HT-29 (cell line): Measurements from ENCODE around the gene INTS1. TPM values are rescaled to one million over a fixed set of nuclear protein-coding genes. Genes with fewer than 3 reads are reported as not detected.
"Not testable (repeated sequence)": the region's sequence is repeated elsewhere in the genome, so short reads cannot be mapped to it uniquely, and the experiment has no call there.

Source experiments
- DNase-seq: peaks from one replicate; pipeline ENCODE4 v3.0.0-alpha.2; 2015; ENCODE audit warnings: low spot score
- total RNA-seq: library from RNA; depleted of rRNA; stranded (reverse); fragments of >200 nt; shearing (Covaris generic); gene quantifications from 2 replicates; pipeline ENCODE4 v1.2.3, GENCODE V29; 2014

The INTS1 gene
- total RNA-seq, 1 experiment from 2014 or later: 141 TPM

DNA sequence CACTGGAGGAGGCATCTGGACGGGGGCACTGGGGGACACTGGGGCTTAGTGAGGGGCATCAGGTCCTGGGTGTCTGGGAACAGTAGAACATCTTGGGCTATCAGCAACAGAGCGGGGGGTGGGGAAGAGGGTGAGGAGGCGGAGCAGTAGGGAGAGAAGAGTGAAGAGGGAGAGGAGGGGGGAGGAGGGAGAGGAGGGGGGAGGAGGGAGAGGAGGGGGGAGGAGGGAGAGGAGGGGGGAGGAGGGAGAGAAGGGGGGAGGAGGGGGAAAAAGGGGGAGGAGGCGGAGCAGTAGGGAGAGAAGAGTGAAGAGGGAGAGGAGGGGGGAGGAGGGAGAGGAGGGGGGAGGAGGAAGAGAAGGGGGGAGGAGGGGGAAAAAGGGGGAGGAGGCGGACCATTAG, 58.2 kb downstream of the INTS1 start:
- DNase-seq: not testable (repeated sequence)

GRCh38 chr7:1445341-1445740, 58.8 kb downstream of the INTS1 start:
- DNase-seq: no peak

DNA sequence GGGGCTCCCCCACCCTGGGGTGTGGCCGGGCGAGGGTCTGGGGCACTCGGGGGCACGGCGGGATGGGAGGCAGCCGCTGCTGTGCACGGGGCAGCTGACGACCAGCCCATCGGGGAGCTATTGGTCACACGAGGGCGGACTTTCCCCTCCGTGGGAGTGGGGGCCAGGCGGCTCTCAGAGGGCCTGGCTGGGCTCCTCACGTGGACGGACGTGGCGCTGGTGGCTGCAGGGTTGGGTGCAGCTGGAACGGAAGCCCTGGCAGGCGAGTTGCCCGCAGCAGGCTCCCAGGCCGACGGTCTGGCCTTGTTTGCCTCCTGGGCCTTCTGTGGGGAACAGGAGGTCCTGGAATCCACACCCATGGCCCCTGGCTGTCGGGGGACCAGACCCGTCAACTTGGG, 59.3 kb downstream of the INTS1 start:
- no peak for DNase-seq

DNA sequence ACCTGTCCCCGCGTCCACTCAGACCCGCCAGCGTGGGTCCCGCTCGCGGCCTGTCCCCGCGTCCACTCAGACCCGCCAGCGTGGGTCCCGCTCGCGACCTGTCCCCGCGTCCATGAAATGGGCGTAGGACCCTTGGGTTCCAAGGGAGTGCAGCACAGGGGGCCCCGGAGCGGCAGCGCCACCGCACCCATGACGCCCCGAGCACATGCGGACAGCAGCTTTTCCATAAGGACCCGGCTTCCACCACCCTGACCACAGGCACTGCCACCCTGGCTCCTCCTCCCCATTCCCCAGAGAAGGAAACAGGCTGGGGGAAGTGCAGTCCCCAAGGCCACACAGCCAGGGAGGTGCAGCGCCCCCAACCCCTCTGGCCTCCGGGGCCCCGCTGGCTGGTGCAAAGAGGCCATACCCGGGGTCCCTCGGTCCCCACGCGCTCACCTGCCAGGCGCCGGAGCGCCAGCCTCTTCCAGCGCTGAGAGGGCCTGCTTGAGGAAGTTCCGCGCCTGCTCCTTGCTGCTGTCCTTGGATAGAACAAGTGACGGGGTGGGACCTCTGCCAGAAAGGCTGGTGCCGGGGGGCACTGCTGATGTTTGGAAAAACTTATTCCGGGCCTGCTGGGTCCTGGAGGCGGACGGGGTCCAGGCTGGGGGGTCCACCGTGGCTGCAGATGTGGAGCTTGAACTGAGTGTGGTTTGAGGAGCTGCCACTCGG, 59.8 kb downstream of the INTS1 start:
- no peak for DNase-seq

DNA sequence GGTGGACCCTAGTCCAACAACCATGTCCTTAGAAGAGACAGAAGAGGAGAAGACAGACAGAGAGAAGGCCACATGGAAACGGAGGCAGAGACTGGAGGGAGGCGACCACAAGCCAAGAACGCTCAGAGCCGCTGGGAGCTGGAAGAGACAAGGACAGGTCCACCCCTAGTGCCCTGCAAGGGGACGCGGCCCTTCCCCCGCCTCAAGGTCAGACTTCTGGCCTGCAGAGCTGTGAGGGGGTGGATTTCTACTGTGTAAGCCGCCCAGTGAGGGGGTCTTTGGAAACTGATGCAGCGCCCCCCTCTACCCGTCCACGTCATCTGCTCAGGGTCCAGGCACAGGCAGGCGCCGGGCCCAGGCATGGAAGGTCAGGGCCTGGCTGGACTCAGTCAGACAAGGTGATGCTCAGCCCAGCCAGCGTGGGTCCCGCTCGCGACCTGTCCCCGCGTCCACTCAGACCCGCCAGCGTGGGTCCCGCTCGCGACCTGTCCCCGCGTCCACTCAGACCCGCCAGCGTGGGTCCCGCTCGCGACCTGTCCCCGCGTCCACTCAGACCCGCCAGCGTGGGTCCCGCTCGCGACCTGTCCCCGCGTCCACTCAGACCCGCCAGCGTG, 60.5 kb downstream of the INTS1 start:
- not testable (repeated sequence) for DNase-seq

- no peak for DNase-seq
These were observed 61.6 kb downstream of the INTS1 start for GRCh38 chr7:1442355-1443124.

- no peak for DNase-seq
These were observed 62.4 kb downstream of the INTS1 start for GRCh38 chr7:1441615-1442354.

- DNase-seq: no peak
These were observed 63.6 kb downstream of the INTS1 start for GRCh38 chr7:1440620-1441019.

GRCh38 chr7:1439373-1440363, 64.5 kb downstream of the INTS1 start:
- no peak for DNase-seq

DNA sequence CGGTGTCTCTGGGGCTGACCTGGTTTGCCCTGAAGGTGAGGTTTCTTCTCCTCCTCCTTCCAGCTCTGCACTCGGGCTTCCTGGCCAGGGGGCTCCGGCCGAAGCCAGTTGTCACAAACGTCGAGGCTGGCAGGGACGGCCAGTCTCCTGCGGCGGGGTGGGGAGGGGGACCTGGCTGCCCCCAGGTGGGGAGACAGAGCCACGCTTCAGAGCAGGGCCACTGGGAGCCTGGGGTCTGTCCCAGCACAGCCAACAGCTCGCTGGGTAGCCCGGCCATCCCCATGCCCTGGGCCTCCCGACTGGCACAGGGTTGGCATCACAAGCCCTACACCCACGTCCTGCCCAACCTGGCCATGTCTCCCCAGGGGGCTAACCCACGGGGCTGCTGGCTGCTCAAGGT, 65.4 kb downstream of the INTS1 start:
- no peak for DNase-seq

- DNase-seq: no peak
These were observed 66.0 kb downstream of the INTS1 start for GRCh38 chr7:1438208-1438607.

DNA sequence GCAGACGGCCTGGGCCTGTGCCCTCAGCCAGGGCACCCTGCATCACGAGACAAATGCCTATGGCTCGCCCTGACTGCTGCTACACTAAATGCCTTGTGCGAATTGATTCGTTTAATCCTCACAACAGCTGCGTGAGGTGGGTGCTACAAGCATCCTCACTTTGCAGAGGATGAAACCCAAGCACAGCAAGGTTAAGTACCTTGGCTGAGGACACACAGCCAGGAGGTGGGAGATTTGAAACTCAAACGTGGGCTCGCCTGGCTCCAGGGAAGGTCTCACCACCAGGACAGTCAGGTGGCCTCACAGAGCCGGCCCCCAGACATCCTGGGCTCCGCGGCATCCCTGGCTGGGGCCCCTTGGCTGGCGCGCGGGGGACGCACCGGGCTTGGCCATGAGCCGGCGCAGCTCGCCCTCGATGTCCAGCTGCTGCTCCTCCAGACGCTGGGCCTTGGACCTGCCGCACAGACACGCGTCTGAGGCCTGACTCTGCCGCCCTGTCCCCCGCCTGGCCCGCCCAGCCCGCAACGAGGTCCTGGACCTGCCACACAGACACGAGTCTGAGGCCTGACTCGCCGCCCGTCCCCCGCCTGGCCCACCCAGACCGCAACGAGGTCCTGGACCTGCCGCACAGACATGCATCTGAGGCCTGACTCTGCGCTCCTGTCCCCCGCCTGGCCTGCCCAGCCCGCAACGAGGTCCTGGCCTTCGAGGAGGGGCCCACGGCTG, 66.9 kb downstream of the INTS1 start:
- DNase-seq: no peak

DNA sequence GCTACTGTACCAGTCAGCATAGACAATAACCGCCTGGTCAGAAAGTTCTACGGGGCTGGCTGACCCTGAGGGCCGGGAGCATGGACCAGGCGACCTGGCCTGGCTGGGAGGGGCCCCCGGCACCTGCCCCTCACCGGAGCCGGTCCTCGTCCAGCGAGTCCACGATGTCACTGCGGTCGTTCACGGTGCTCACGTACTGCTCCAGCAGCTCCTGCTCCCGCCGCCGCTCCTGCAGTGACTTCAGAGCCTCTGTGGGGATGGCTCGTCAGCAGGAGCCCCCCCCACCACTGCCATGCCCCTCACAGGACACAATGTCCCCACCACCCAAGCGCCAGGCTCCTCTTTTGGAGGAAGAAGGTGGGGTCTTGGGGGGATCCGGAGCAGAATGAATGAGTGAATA, 67.6 kb downstream of the INTS1 start:
- DNase-seq: no peak

GRCh38 chr7:1434891-1435670, 69.1 kb downstream of the INTS1 start:
- DNase-seq: no peak

DNA sequence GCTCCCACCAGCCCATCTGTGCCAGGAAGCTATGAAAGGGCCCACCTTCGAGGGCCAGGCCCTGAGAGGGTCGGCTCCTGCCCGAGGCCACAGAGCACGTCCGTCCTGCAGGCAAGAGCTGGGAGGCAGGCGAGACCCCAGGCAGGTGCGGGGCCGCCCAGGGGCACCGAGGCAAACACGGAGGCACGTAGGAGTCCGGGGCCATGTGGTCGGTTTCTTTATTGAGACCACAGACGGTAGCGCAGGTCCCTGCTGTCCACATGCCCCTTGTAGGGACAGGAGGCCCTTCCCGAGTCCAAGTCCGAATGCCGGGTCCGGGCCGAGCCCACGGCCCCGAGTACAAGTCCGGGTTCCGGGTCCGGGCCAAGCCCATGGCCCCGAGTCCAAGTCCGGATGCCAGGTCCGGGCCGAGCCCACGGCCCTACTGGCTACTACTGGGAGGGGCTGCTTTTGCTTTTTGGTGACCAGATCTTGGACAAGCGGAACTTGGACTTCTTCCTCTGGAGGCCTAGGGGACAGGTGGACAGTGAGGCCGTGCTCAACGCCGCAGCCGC, 69.9 kb downstream of the INTS1 start:
- no peak for DNase-seq

- DNase-seq: no peak
These were observed 70.9 kb downstream of the INTS1 start for GRCh38 chr7:1433128-1433920.

DNA sequence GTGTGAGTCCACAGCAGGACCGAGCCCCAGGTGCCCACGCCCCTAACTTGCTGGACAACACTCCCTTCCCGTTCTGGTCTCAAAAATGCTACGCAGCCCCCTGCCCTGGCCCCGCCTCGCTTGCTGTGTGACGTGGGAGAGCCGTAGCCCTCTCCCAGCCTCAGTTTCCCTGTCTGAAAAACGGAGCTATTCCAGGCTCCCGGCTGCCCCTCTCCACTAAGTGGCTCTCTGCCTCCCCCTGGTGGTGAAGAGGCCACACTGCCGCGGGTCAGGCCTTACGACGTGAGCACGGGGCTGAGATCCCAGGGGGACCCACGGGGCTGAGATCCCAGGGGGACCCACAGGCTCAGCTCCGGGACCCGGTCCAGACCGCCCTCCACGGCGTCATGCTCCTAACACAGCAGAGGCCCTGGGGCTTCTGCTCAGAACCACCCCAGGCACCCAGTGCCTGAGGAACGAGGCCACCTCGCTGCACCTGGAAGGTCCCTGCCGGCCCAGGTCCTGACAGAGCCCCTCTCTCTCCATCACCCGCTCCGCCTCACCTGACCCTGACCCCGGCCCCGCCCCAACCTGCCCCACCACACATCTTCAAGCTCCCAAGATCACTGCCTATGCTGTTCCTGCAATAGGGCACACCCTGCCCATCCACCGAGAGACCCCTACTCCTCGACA, 71.6 kb downstream of the INTS1 start:
- DNase-seq: peak; percentile 81
